Fibroblast of mammary gland (primary cell): ENCODE data around the gene SPON2.

Source experiments
- DNase-seq: peaks from one replicate; pipeline ENCODE4 v3.0.0-alpha.2; 2010; ENCODE audit warnings: low read depth
- H3K4me3 ChIP-seq: 2 replicates; pipeline ENCODE4 v1.5.1; 2011; ENCODE audit warnings: low read depth, mild to moderate bottlenecking, low read length, moderate library complexity; ENCODE audit not compliant: control insufficient read depth
- CTCF ChIP-seq: conservative IDR thresholded peaks from 2 replicates; pipeline ENCODE4 v1.5.1; 2011; ENCODE audit warnings: low read depth, low read length, inconsistent platforms; ENCODE audit not compliant: control insufficient read depth, insufficient read depth

Gene SPON2

GRCh38 chr4:1208266-1208961 lies 36.0 kb upstream of the SPON2 start:
- no peak for TF ChIP-seq CTCF

GRCh38 chr4:1207603-1208265 lies 35.4 kb upstream of the SPON2 start:
- no peak for TF ChIP-seq CTCF
- no peak overlapping the region for H3K4me3 ChIP-seq
- DNase-seq = peak; percentile 90

More at GRCh38 chr4:1208266-1208961, 36.0 kb upstream of the SPON2 start:
- peak; percentile 46 for DNase-seq
- no peak overlapping the region for H3K4me3 ChIP-seq

DNA sequence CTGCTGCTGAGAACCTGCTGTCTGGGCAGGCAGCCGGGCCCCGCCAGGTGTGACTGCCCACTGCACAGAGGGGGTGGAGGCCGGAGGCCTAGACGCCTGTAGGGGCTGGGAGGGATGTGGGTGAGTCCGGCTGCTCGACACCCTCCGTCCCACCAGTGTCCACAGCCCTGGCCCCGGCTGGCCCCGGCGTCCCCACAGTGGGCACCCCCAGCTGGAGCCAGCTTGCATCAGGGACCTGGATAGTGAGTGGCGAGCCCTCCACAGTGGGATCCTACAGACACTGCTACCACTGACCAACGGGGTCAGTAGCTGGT lies 34.7 kb upstream of the SPON2 start:
- no peak for TF ChIP-seq CTCF
- no peak for DNase-seq

GRCh38 chr4:1206299-1207156 lies 34.1 kb upstream of the SPON2 start:
- H3K4me3 ChIP-seq = no peak overlapping the region
- DNase-seq = no peak
- no peak for TF ChIP-seq CTCF

More for the DNA sequence above, 34.7 kb upstream of the SPON2 start:
- H3K4me3 ChIP-seq = no peak overlapping the region

- DNase-seq = no peak
- no peak for TF ChIP-seq CTCF
- no peak overlapping the region for H3K4me3 ChIP-seq
Measured at GRCh38 chr4:1205586-1206298, 33.4 kb upstream of the SPON2 start.

- H3K4me3 ChIP-seq = no peak overlapping the region
- TF ChIP-seq CTCF = no peak
- no peak for DNase-seq
Measured at GRCh38 chr4:1204828-1205585, 32.6 kb upstream of the SPON2 start.
